ENCODE results near the gene KLHL22.

- TF ChIP-seq CTCF (conservative IDR thresholded peaks at IDR 0.05; ENCODE audit: low read length) (no peak), EZH2phosphoT487 (IDR thresholded peaks at IDR 0.05; ENCODE audit: borderline replicate concordance) (no peak)
These were observed 42.4 kb downstream of the KLHL22 start for GRCh38 chr22:20453222-20453621.

Data from Loucy (cell line).